HG03175 (cell line): ENCODE measurements around the gene APBA3.
A peak's percentile ranks its signal among the peaks of the same experiment; 100 is the strongest.

ENCODE experiments used
- ATAC-seq: cut with Tn5 transposase; IDR thresholded peaks from one replicate; pipeline ENCODE4 v1.9.1; 2021; ENCODE audit warnings: mild to moderate bottlenecking, moderate library complexity; ENCODE audit not compliant: unreplicated experiment

The APBA3 gene, protein sequence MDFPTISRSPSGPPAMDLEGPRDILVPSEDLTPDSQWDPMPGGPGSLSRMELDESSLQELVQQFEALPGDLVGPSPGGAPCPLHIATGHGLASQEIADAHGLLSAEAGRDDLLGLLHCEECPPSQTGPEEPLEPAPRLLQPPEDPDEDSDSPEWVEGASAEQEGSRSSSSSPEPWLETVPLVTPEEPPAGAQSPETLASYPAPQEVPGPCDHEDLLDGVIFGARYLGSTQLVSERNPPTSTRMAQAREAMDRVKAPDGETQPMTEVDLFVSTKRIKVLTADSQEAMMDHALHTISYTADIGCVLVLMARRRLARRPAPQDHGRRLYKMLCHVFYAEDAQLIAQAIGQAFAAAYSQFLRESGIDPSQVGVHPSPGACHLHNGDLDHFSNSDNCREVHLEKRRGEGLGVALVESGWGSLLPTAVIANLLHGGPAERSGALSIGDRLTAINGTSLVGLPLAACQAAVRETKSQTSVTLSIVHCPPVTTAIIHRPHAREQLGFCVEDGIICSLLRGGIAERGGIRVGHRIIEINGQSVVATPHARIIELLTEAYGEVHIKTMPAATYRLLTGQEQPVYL

DNA sequence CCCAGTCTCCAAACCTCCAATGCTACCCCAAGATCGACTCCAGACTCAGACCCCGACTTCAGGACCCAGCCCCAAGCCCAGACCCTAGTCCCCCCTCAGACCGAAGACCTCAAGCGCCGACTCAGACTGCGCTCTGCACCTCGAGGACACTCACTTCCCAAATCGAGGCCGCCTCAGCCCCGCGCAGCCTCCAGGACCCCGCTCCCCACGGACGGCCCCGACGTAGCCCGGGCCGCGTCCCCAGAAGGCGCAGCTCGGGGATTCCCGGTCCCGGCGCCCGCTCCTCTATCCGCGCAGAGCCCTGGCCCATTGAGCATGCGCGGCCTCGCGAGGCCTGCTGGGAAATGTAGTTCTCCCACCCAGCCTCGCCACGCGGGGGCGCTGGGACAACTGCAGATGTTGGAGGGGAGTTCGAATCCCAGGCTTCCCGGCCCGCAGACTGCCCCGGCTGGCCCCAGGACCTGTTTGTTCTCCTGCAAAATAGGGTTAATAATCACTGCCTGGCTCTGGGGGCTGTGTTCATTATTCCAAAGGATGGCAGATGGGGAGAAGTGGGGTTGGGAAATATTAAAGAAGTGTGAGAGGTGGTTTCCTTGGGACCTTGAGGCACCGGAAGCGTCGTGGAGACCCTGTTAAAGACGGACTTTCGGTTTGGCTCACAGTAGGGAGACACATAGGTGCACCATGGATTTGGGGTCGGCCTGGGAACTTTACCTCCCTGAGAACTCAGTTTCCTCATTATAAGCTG lies at the start of gene APBA3:
Gene APBA3, minus strand, starts transcription at position 311 of the 748 bp plus-strand sequence. CDS start 1,428 bp downstream, outside the sequence.
- peak; percentile 44 for ATAC-seq

DNA sequence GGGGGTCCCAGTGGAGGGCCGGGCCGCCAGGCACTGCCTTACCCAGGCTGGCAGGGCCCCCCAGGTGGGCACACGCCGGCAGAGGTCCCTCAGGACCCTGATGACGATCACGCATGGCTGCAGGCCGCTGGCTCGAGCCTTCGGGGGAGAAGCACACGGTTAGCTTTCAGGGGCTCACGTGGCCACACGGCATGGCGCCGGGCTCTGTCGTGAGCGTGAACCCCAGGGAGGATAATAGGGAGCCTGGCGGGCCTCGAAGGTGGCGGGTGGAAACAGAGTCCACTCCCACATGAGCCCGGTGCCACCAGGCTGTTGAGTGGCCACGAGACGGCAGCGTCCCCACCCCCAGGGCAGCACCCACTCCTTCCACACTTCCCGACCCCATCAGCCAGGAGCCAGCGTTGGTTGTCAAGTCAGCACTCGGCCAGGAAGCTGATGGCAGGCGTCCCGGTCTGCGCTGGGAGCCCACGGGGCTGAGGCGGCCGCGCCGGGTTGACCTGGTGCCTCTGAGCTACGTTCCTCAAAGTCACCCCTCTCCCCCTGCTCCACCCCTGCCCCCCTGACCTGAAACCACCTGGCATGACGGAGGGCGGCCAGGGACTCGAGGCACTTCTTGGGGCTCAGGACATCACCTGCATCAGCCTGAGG lies 49.3 kb upstream of the APBA3 start:
- no peak for ATAC-seq

DNA sequence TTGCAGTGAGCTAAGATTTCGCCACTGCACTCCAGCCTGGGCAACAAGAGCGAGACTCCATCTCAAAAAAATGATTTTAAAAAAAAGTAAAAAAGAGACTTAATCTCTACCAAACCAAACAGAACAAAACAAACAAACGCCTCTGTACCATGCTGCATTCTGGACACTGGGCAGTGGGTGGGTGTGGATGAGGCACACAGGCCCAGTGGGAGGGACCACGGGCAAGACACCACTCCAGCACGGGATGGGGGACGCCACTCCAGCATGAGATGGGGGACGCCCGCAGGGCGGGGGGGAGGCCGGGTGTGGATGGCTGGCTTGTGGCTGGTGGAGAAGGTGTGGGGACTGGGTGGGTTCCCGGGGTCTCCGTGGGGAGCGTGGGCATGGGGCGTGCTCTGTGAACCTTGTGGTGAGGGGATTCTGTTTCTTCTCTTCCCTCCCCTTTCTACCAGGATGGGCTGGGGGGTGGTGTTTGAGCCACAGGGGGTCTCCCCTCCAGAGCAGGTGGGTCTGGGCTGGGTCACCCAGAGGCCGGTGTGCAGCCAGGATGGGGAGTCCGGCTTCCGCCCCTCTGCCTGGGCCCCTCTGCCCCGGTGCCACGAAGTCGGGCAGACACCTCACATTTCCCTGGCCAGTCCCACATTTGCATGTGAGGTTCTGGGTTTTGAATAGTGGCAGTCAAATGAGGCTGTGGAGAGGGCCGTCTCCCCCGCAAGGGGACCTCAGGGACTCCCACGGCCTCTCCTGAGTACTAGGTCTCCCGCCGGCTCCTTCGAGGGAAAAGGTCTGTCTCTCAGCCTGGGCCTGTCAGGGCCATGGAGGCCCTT lies 48.6 kb upstream of the APBA3 start:
- ATAC-seq = no peak

DNA sequence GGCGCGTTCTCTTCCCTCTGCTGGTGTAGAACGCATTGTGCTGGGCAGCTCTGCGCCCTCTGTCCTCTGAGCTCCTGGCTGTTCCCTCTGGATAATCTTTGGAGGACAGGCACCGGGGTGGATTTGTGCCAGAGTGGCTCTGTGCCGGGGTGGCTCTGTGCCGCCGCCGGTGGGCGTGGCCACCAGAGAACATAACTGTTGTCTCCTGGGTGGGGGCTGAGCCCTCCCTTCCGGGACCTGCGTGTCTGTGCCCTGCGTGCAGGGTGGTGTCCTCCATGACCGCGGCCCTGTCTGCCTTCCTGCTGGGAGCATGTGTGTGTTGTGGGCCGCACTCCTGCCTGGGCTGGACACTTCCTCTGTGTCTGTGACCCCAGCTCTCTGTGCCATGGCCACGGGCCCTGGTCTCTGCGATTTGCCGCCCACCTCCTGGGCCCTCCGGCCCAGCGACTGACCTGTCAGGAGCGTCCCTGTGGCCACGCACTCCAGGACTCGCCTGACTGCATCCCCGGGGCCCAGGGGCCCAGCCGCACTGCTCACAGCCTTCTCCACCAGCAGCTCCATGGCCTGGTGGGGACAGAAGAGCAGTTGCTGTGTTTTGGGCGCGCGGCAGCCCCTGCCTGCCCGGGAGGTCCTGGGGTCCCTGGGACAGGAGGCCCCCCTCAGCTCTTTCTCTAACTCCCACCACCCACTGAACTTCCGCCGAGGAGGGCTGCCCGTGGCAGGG lies 47.1 kb upstream of the APBA3 start:
- no peak for ATAC-seq

DNA sequence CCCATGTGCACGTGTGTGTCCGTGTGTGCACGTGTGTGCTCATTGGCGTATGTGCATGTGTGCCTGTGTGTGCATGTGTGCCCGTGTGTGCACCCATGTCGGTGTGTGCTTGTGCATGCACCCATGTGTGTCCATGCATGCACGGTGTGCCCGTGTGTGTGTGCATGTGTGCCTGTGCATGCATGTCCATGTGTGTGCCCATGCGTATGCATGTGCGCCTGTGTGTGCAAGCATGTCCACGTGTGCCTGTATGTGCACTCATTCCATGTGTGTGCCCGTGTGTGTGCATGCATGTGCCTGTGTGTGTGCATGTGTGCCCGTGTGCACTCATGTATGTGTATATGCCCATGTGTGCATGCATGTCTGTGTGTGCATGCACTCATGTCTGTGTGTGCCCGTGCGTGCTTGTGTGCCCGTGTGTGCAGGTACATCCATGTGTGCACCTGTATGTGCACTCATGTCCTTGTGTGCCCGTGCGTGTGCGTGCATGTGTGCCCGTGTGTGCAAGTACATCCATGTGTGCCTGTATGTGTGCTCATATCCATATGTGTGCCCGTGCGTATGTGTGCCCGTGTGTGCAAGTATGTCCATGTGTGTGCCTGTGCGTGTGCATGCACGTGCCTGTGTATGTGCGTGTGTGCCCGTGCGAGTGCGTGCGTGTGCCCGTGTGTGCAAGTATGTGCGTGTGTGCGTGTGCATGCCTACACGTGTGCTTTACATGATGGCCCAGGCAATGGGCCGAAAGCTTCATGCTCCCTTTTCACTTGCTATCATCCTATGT lies 46.3 kb upstream of the APBA3 start:
- ATAC-seq = no peak

DNA sequence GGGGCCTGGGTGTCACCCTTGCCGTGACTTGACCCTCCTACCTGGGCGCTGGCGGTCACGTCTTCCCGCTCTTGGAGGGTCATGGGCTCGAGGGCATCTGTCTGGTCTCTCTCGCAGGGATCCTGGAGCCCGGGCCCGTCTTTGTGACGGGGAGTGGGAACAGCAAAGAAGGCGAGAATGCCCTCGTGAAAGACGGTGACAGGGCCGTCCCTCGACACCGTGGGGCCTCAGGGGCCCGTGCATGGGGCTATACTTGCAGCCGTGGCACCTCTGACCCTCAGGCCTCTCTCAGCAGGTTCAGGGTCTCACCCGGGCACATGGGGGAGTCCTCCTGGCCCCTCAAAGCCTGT lies 45.6 kb upstream of the APBA3 start:
- ATAC-seq = no peak

DNA sequence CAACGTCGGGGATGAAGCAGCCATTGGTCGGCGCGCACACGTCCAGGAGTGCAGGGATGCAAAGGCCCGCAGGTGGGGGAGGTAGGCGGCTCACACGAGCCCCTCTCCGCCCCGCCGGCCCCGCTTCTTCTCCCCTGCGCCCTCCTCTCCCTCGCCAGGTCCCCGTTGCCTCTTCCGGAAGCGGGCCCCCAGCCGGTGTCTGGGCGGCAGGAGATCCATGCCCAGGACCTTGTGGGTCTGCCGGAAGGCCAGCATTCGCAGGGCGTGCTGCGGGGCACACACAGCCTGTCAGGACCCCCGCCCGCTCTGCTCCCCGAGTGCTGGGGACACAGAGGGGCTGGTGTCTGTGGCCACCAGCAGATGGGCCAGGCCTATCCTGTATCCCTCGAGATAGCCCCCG lies 44.4 kb upstream of the APBA3 start:
- ATAC-seq = no peak

DNA sequence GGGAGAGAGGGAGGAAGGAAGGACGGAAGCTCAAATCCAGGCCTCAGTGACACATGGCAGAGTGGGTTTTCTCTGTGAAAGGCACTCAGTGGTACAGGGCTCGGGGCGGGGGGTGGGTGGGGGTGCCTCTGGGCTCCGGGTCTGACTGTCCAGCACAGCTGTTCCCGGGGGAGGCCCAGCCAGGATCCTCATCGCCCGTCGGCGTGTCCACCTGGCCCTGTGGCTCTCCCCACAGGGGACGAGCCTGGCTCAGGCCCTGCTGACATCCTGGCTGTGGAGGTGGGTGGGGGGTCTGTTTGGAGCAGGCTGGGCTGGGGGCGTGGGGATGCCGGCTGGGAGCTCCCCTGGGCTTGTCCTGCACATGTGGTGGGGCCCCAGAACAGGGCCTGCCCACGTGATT lies 42.9 kb upstream of the APBA3 start:
- ATAC-seq = no peak

DNA sequence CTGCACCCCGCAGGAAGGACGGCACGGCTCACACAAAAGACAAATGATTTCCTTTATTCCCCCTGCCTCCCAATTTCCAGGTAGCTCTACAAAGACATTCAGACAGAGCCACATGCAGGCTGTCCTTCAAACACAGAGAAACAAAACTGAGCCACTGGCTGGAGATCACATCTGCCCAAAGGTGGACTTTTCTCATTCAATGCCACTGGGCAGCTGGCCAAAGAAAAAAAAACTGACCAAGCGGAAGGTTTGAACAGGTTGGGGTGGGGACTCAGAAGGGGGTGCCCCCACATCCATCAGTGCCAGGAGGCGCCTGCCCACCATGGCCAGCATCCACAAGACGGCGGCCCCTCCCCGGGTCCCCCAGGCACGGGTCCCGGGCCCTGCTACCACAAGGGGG lies 42.5 kb upstream of the APBA3 start:
- ATAC-seq = no peak

DNA sequence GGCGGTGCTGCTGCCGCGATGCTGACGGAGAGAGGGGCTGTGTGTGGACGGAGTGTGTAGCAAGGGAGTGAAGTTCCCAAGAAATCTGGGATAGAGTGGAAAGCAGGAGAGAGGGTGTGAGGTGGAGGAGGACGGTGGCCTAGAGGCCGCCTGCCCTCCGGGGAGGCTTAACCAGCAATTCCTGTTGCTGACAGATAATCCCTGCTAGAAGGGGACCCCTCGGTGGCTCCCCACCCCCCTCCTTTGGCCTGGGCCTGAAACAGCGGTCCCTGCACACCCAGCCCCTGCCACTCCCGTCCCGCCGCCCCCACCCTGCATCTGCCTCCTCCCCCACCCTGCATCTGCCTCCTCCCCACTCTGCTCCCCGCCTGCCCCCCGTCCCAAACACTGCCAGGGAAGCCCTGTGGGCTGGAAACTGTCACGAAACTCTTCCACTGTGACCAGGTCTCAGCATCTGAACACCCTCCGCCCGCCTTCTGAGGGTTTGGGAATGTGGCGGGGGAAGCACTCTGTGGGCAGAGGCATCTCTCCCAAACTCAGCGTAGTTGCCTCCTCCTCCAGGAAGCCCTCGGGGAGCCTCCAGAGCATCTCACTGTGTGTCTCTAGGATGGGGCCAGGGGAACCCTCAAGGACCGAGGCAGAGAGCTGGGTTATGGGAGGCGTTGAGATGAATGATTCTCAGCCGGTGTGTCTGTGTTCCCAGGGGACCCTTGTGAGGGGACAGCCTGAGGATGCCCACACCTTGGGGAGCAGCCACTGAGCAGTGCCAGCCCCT lies 41.8 kb upstream of the APBA3 start:
- no peak for ATAC-seq

DNA sequence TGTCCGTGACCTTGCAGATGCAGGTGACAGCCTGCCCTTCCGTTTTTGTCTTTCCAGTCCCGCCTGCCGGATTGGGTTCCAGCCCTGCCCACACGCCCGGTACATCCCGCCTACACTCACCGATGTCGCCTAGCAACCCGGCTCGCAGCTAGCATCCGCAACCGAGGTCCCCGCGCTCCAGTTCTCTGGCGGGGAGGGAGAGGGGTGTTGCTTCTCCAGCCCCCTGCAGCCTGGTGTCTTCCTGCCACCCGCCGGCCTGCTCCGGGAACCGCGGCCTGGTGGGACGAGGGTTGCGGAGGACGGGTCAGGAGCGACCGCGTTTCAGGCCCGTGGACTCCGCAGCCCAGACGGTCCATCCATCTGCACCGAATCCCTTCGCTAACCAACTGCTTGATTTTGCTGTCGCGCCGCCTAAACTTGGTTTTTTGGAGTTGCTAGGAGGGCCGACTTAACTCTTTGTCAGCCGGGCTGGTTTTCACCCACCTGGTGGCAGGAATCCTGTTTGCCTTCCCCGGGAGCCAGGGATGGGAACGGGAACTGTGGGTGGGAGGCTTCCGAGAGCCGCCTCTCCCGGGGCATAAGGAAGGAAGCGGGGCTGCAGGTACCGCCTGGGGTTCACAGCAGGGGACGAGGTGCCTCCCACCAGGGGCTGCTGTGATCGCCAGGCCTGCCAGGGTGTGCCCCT lies 40.1 kb upstream of the APBA3 start:
- ATAC-seq = no peak

DNA sequence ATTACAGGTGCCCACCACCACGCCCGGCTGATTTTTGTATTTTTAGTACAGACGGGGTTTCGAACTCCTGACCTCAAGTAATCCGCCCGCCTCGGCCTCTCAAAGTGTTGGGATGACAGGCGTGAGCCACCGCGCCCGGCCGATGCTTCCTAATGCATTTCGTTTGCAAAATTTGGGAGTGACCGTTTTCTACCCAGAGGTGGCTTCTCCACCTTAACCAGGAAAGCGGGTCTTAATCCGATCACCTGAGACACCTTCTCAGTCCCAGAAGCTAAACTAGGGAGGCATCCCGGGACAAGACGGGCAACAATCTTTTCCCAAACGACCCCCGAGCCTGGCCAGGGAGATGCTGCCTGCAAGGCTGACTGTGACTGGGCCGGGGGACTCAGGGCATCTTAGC lies 39.5 kb upstream of the APBA3 start:
- no peak for ATAC-seq

DNA sequence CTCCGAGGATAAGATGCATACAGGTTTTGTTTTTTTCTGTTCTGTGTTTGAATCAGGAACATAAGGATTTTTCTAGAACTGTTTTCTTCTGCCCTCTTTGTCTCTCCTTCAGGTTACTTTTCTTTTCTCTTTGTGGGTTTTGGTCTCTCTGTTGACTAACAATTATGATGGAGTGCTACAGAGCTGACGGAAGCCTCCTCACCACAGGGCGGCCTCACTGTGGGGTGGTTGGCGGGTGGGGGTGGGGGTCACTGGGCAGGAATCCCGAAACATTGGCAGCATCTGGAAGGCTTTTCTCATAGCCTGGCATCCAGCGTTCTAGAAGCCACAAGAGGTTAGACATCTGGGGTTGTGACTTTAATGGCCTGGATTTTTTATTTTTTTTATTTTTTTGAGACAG lies 36.6 kb upstream of the APBA3 start:
- ATAC-seq = no peak

DNA sequence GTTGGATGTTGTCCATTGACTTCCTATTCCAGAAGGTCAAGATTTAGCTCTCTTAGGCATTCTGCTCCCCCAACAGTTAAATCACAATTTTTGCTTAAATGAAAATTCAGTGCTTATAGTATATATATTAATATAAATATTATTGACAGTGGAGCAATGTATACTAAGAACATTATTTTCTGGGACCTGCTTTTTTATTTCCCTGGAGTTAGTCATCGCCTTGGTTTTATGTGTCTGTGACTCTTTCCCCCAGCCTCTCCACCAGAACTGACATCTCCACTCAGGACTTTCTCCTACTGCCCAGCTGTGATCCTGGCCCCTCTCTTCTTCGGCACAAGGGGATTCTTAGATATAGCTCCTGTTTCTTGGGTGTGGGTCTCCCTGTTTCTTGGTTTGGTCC lies 34.9 kb upstream of the APBA3 start:
- no peak for ATAC-seq

DNA sequence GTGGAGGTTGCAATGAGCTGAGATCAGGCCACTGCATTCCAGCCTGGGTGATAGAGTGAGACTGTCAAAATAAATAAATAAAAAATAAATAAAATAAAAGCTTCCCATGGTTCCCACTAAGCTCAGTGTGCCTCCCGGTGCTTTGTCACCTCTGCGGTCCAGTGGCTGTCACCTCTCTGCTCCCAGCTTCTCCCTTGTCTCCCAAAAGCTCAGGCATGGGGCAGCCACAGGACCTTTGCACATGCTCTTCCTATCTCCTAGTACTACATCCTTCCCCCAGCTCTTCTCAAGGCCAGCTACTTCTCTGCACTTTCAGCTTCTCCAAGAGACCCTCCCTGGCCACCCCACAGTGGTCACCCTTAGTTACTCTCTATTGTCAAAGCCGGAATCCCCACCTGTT lies 32.3 kb upstream of the APBA3 start:
- no peak for ATAC-seq

DNA sequence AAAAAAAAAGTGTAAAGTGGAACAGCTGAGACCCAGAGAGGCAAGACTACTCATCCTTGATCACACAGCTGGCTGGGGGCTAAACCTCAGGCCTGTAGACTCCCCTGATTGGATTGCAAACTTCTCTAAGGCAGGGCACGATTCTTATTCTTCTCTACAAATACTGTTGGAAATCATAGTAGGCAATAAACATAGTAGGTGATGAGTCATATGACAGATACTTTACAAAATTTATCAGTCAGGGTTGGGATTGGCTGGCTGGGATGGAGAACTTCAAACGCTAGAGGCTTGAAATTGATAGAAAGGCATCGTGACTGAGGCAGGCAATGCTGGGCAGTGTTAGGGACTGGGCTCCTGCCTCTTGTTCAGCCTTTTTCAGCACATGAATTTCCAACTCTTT lies 30.6 kb upstream of the APBA3 start:
- ATAC-seq = no peak

DNA sequence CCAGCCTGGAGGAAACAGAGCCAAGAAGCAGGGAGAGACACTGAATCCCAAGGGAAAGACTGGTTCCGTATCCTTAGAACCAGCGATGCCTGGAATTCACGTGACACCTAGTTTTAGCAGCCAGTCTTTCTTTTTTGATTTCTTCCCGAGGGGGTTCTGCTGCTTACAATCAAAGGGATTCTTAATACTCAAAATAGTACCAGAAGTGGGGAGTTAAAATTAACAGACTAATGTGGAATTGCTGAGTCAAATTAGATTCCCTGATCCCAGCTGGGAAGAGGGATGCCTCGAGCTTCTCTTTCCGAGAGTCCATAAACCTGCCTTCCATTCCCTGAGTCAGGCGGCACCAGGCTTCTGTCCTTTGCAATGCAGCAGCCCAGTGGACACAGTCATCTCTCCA lies 29.4 kb upstream of the APBA3 start:
- no peak for ATAC-seq

DNA sequence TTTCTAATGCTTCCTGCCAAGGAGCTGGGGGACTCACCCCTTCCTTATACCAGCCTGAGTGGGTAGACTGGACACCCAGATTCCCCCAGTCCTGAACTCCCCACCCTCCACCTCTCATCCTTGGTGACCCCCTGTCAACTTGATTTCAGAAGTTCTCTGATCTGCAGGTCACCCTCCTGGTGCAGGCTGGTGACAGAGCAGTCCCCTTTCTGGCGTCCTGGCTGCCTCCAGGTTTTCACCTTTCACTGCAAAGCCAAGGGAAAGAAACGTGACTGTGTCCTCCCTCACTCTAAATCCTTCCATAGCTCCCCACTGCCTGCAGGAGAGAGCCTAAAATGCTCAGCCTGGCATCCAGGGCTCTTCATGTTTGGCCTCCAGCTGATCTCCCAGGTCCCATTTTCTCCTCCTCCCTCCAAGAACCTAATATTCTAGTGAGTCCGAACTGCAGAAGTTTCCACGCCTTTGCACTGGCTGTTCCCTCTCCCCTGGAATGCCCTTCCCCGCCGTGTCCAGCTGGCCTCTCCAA lies 28.8 kb upstream of the APBA3 start:
- no peak for ATAC-seq
